H7 (cell line): Measurements from ENCODE around the gene USP25. TPM values are rescaled to one million over a fixed set of nuclear protein-coding genes. Genes with fewer than 3 reads are reported as not detected.

ENCODE experiments used
- DNase-seq: peaks from one replicate; pipeline ENCODE4 v3.0.0; 2012
- H3K27me3 ChIP-seq: 2 replicates; pipeline ENCODE4 v1.6.0; 2011; ENCODE audit warnings: mild to moderate bottlenecking, low read length; ENCODE audit not compliant: control insufficient read depth, insufficient read depth
- H3K36me3 ChIP-seq: replicated peaks from 2 replicates; pipeline ENCODE4 v1.5.1; 2011; ENCODE audit warnings: low read length; ENCODE audit not compliant: control insufficient read depth, insufficient read depth
- H3K4me3 ChIP-seq: 2 replicates; pipeline ENCODE4 v1.5.1; 2011; ENCODE audit warnings: low read depth, mild to moderate bottlenecking, control low read depth, low read length, moderate library complexity; ENCODE audit not compliant: insufficient read depth
- total RNA-seq: library from RNA; depleted of rRNA; stranded (reverse); fragments of >200 nt; shearing (Covaris generic); gene quantifications from 2 replicates; pipeline ENCODE4 v1.2.3, GENCODE V29; 2014

Gene USP25
- total RNA-seq, 1 experiment from 2014 or later: 27.5 TPM

GRCh38 chr21:15795533-15795932 is 65.8 kb downstream of the USP25 start:
- Histone ChIP-seq H3K36me3 (no peaks in the 10 kb centered on the region), H3K27me3 (no peaks in the 10 kb centered on the region), H3K4me3 (no peak overlapping the region)
- no peak for DNase-seq

DNA sequence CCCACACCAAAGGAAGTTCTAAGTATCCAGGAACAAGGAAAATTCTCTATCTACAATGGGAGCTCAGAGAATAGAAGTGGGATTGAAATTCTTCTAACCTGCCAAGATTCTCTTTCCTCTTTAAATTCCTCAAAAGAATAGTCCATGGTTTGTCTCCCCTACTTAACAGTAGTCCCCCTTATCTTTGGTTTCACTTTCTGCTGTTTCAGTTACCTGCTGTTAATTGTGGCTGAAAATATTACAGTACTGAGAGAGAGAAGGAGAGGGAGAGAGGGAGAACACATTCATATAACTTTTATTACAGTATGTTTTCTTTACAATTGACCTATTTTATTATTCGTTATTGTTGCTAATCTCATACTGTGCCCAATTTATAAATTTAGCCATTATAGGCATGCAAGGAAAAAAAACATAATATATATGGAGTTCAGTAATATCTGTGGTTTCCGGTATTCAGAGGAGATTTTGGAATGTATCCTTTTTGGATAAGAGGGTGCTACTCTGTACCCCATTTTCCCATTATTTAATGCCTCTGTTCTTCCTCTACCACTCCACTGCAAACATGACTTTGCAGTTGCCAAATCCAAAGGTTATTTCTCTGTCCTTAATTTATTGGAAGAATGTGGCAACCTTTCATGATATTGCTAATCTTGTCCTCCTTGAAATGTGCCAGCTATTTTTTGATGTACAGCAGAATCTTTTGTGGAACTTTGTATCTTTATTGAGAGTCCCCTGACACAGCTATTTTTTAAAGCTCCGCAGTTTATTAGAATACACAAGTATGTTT is 68.0 kb downstream of the USP25 start:
- Histone ChIP-seq H3K36me3 (no peaks in the 10 kb centered on the region), H3K4me3 (no peak overlapping the region)
- no peak for DNase-seq

DNA sequence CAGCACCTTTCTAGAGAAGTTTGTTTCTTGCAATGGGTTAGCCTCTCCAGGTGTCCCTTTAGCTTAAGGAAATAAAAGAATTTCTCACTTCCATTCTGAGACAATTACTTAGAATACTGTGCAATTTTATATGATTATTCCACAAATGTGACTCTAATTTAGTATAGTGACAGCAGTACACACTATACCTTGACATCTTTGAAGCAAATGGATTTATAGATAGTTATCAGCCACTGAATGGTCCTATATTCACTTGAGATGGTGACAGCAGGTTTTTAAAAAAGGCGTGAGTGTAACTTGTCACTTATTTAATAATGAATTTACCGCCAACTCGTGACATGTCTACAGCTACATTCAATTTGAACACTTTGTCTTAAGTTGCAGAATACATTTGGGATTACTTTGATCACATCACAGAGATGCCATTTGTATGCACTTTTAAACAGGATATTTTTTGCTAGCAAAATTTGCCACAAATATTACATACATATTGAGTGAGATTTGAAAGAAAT is 71.6 kb downstream of the USP25 start:
- no peaks in the 10 kb centered on the region for H3K27me3 ChIP-seq
- H3K4me3 ChIP-seq: no peak overlapping the region
- no peaks in the 10 kb centered on the region for H3K36me3 ChIP-seq
- no peak for DNase-seq

More for the DNA sequence above, 68.0 kb downstream of the USP25 start:
- H3K27me3 ChIP-seq: no peaks in the 10 kb centered on the region

GRCh38 chr21:15804247-15805005 is 74.6 kb downstream of the USP25 start:
- H3K4me3 ChIP-seq: no peak overlapping the region
- no peaks in the 10 kb centered on the region for H3K27me3 ChIP-seq
- no peaks in the 10 kb centered on the region for H3K36me3 ChIP-seq
- no peak for DNase-seq

DNA sequence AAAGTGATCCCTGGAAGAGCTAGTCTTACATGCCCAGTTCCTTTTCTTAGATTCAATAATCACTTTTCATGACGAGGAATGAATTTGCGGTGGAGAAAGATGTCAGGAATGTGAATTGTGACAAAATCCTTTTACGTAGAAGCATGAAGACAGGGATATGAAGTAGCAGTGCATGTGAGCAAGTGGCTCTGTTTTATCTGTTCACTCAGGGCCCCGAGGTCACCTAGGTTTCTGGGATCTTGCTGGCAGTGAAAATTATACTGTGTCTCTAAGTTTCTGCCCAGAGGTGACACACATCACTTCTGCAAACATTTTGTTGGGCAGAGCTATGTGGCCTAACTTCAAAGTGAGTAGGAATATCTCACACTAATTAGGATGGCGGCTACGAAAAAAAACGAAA is 79.3 kb downstream of the USP25 start:
- Histone ChIP-seq H3K27me3 (no peaks in the 10 kb centered on the region), H3K36me3 (no peaks in the 10 kb centered on the region), H3K4me3 (no peak overlapping the region)
- no peak for DNase-seq

GRCh38 chr21:15809818-15810217 is 80.0 kb downstream of the USP25 start:
- no peak for DNase-seq
- Histone ChIP-seq H3K4me3 (no peak overlapping the region), H3K27me3 (no peaks in the 10 kb centered on the region), H3K36me3 (no peaks in the 10 kb centered on the region)

- H3K27me3 ChIP-seq: no peaks in the 10 kb centered on the region
- H3K36me3 ChIP-seq: no peaks in the 10 kb centered on the region; the same call in 1 of the 2 replicates
- no peak overlapping the region for H3K4me3 ChIP-seq
- DNase-seq: no peak
These were observed 85.5 kb downstream of the USP25 start for GRCh38 chr21:15815285-15815684.

GRCh38 chr21:15820327-15820726 is 90.5 kb downstream of the USP25 start:
- Histone ChIP-seq H3K27me3 (no peaks in the 10 kb centered on the region), H3K36me3 (no peaks in the 10 kb centered on the region), H3K4me3 (no peak overlapping the region)
- no peak for DNase-seq

DNA sequence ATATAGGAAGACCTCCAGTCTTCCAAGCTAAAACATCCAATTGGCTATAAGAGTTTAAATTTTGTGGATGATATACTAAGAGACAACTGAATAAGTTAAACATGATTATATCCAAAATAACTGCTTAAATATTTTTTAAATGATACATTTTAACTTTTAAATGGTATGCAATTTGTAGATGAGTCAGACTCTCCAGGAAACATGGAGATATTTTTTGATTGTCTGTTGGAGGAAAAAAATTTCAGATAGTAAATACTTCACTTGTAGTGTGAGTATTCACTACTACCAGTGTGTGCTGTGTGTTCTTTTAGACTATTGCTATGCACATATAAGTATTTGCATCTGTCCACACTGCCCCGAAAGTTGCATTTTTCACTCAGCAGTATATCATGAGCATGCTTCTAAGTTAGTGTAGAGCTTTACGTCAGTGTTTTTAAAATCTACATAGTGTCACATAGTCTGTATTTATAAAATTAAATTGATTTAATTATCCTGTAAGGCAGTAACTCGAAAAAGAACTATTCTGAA is 91.1 kb downstream of the USP25 start:
- DNase-seq: no peak
- no peak overlapping the region for H3K4me3 ChIP-seq

GRCh38 chr21:15823486-15824150 is 93.8 kb downstream of the USP25 start:
- Histone ChIP-seq H3K36me3 (peaks cover 2% of the 10 kb centered on the region; the same call in 1 of the 2 replicates), H3K4me3 (no peak overlapping the region), H3K27me3 (no peaks in the 10 kb centered on the region)
- DNase-seq: no peak

More for the DNA sequence above, 91.1 kb downstream of the USP25 start:
- no peaks in the 10 kb centered on the region for H3K36me3 ChIP-seq
- H3K27me3 ChIP-seq: no peaks in the 10 kb centered on the region

- Histone ChIP-seq H3K36me3 (peaks cover 2% of the 10 kb centered on the region; the same call in 1 of the 2 replicates), H3K4me3 (no peak overlapping the region), H3K27me3 (no peaks in the 10 kb centered on the region)
- no peak for DNase-seq
These were observed 95.9 kb downstream of the USP25 start for GRCh38 chr21:15825700-15826099.

- Histone ChIP-seq H3K27me3 (no peaks in the 10 kb centered on the region), H3K36me3 (peaks cover 2% of the 10 kb centered on the region; the same call in 1 of the 2 replicates), H3K4me3 (no peak overlapping the region)
- peak; percentile 25 for DNase-seq
These were observed 96.5 kb downstream of the USP25 start for GRCh38 chr21:15826147-15826780.

GRCh38 chr21:15826908-15827601 is 97.3 kb downstream of the USP25 start:
- H3K36me3 ChIP-seq: peaks cover 2% of the 10 kb centered on the region; the same call in 1 of the 2 replicates
- H3K4me3 ChIP-seq: no peak overlapping the region
- no peaks in the 10 kb centered on the region for H3K27me3 ChIP-seq
- DNase-seq: no peak
